Motor neuron (in vitro differentiated cells): Measurements from ENCODE around the gene P3H1. TPM values are rescaled to one million over a fixed set of nuclear protein-coding genes. Genes with fewer than 3 reads are reported as not detected.

Experiments used
- ATAC-seq, 8 experiments: fragments of 200-7000 bp; cut with Tn5 transposase; replicated peaks in 6 of 8; 2 replicates each; pipeline ENCODE4 v1.8.0; 2021; ENCODE audit warnings: mild to moderate bottlenecking in 8 of 8, moderate library complexity in 8 of 8
- H3K27ac ChIP-seq, 2 donors: fragments of 250-450 bp; sonication (Bioruptor Pico); 2 replicates each; pipeline ENCODE4 v1.9.0; 2021; ENCODE audit warnings: antibody characterized with exemption in 2 of 2, mild to moderate bottlenecking in 2 of 2, moderate library complexity in 1 of 2
- H3K4me1 ChIP-seq, 2 donors: fragments of 250-450 bp; sonication (Bioruptor Pico); replicated peaks in 1 of 2; 2 replicates each; pipeline ENCODE4 v1.6.1; 2021; ENCODE audit warnings: antibody characterized with exemption in 2 of 2, mild to moderate bottlenecking in 2 of 2, moderate library complexity in 1 of 2
- H3K4me3 ChIP-seq, 5 donors: fragments of 250-450 bp; sonication (Bioruptor Pico); 2 replicates each; pipeline ENCODE4 v1.9.0; 2021; ENCODE audit warnings: antibody characterized with exemption in 5 of 5, mild to moderate bottlenecking in 5 of 5, moderate library complexity in 4 of 5
- WGBS, 10 experiments: fragments of 450-650 bp; shearing (Covaris generic); methylation state at CpG; one replicate each; pipeline ENCODE4 v1.0.0; 2022; 5-methylcytosine and 5-hydroxymethylcytosine counted together
- in situ Hi-C, 9 experiments: fragments of 400-800 bp; cut with MboI; loops; one replicate each; pipeline ENCODE4 v1.15.0; 2021; ENCODE audit warnings: low sequenced_read_pairs in 9 of 9, low pct_unique_long_range_greater_than_20kb in 2 of 9; ENCODE audit not compliant: unreplicated experiment in 9 of 9
- total RNA-seq, 8 experiments: library from RNA; unstranded; fragments of 300-600 nt; gene quantifications; 2 replicates each; pipeline versions ENCODE4 v1.2.3 to v1.2.4, GENCODE V29; 2022

P3H1 gene
- total RNA-seq, 8 experiments from 2014 or later = 22.0 to 68.9 (median 38.1) TPM

DNA sequence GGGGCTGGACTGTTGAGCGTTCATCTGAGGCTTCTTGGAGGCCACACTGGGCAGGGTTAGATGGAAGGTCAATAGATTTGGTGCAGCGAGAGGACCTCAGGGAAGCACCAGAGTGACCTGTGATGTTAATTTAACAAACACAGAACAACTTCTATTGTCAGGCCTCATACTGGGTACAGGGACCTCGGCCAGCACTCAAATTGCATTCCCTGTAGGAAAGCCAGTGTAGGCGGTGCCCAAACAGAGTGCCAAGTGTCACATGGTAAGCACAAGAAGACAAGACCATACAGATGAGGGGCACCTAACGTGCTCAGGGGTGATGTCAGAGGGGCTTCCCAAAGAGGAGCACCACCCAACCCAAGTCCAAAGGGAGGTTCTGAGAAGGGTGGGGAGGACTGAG, 19.3 kb upstream of the P3H1 start:
- ATAC-seq = peak in 1 of 8 experiments; percentile 18
- WGBS, 10 experiments = 50 to 100% (median 86%) methylated on average over 1 to 4 of the region's 5 CpGs; no CpG with 5 or more reads in 3 of the 10 experiments
- H3K4me3 ChIP-seq = no peak overlapping the region
- in situ Hi-C loops = loop anchor here in 4 of 9 experiments (25.0 kb wide), 1 partner anchor 276 kb away; no protein-coding TSS in a partner anchor
- H3K27ac ChIP-seq = no peak overlapping the region
- H3K4me1 ChIP-seq = no peaks in the 10 kb centered on the region

DNA sequence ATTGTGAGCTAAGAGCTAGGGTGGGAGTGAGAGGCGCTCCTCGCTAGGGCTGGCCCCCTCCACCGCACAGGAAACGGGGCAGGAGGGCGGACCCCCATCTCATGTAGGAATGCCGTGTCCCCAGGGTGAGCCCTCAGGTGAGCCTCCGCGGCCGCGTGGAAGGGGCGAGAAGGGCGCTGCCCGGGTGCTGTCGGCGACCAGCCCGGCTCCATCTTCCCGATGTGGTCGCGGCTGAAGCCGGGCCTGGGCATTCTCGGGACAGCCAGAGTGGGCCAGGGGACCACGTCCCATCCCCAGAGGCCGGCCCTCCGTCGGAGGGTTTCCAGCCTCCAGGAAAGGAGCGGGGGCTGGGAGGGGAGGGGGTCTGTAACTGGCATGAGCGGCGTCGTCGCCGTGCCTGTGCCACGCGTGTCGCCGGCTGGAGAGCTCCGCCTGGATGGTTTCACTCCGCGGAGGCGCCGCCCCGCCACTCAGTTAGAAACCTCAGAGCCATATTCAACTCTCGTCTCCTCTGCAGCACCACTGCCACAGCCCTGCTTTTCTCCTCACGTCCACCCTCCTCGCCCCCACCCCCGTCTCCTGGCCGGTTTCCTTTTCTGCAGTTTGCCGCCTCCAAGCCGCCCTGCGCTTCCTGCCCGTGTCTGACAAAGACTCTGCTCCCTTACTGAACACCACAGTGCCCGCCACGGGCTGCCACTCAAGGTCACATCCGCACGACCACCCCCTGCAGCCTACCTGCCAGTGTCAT, 18.3 kb upstream of the P3H1 start, which contains the start of gene TMEM269:
TMEM269 (plus strand) TSS at position 46 of the 748 bp plus-strand sequence. CDS start 4,903 bp downstream, outside the sequence.
- ATAC-seq = peak in 6 of 8 experiments; percentile 16 to 59 (median 36)

DNA sequence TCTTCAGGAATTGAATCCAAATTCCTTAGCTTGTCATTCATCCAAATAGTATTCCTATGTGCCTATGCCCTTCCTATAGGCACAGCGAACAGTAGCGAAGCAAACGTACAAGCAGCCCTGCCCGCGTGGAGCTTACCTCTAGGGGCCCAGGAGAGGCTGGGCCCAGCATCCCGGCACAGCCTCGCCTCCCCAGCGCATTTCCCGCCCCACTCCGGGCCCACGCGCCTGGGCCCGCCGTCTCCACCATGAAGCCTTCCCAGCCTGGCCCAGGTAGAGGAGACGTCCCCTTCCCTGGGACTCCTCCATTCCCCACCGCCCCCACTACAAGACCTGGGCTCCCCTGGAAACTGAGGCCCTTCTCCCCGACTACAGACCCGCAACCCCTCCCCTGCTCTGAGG, 17.7 kb upstream of the P3H1 start:
- H3K4me1 ChIP-seq = no peaks in the 10 kb centered on the region
- 83 to 100% (median 97%) methylated on average over 2 to 3 of the region's 18 CpGs; no CpG with 5 or more reads in 6 of the 10 experiments for WGBS, 10 experiments
- H3K27ac ChIP-seq = no peak overlapping the region
- H3K4me3 ChIP-seq = no peak overlapping the region
- peak in 2 of 8 experiments; percentile 7 to 18 for ATAC-seq
- in situ Hi-C loops = loop anchor here in 4 of 9 experiments (25.0 kb wide), 1 partner anchor 278 kb away; no protein-coding TSS in a partner anchor

More for the DNA sequence above, 18.3 kb upstream of the P3H1 start, which contains the start of gene TMEM269:
- H3K27ac ChIP-seq = no peak within 1 kb of the TSS
- no peaks in the 10 kb centered on the region for H3K4me1 ChIP-seq
- in situ Hi-C loops = loop anchor here in 4 of 9 experiments (25.0 kb wide), 1 partner anchor 277 kb away; no protein-coding TSS in a partner anchor
- WGBS, 10 experiments = 40 to 91% (median 72%) methylated on average over 2 to 15 of the region's 54 CpGs; no CpG with 5 or more reads in 6 of the 10 experiments
- H3K4me3 ChIP-seq = no peak within 1 kb of the TSS

DNA sequence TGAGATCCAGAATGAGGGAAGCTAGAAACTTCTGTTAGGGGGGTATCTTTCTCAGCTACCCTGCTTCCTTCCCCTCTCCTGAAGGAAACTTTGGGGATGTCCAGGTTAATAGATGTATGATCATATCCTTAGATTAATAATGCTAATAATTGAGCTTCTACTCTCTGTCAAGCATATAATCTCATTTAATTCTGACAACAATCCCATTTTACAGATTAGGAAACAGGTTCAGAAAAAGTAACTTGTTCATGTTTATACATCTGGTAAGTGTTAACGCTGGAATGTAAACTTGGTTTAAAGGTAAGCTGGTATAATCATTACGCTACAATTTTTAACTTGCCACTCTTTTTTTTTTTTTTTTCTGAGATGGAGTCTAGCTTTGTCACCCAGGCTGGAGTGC, 16.3 kb upstream of the P3H1 start:
- no peak overlapping the region for H3K27ac ChIP-seq
- in situ Hi-C loops = loop anchor here in 4 of 9 experiments (25.0 kb wide), 1 partner anchor 279 kb away; no protein-coding TSS in a partner anchor
- WGBS, 10 experiments = 88 to 100% (median 97%) methylated on average over 1 to 2 of the region's 2 CpGs; no CpG with 5 or more reads in 3 of the 10 experiments
- ATAC-seq = no peak
- H3K4me3 ChIP-seq = no peak overlapping the region
- no peaks in the 10 kb centered on the region for H3K4me1 ChIP-seq

DNA sequence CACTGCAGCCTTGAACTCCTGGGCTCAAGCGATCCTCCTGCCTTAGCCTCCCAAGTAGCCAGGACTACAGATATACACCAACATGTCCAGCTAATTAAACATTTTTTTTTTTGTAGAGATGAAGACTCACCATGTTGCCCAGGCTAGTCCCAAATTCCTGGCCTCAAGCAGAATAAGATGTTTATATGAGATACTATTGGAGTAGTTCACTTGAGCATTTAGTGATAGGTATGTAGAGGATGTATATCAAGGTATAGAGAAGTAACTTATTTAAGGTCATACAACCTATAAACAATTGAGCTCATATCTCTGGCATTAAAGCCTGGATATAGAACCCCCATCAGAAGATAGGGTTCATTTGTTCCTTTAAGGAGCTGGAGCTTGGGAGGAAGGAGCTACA, 13.3 kb upstream of the P3H1 start:
- Histone ChIP-seq H3K27ac (no peak overlapping the region), H3K4me1 (no peaks in the 10 kb centered on the region), H3K4me3 (no peak overlapping the region)
- WGBS, 10 experiments = 100% methylated on average over 1 of the region's 1 CpG; no CpG with 5 or more reads in 3 of the 10 experiments
- no peak for ATAC-seq
- in situ Hi-C loops = loop anchor here in 4 of 9 experiments (25.0 kb wide), 1 partner anchor 282 kb away; no protein-coding TSS in a partner anchor

DNA sequence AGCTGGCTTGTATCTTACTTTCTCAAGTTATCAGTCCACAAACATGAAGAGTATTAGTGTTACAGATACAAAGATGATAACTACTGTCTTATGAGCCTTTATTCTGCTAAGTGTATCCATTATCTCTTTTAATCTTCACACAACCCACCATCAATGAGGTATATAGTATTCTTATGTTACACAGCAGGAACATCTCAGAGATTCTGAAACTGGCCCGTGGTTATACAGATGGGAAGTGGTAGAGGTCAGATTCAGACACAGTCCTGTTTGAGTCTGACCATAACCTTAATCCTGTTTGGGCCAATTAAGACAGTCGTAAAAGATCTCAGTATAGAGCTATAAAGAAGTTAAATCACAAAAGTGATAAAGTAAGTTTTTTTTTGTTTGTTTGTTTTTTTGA, 12.9 kb upstream of the P3H1 start:
- WGBS, 10 experiments = 64 to 100% (median 100%) methylated on average over 1 to 2 of the region's 2 CpGs; no CpG with 5 or more reads in 3 of the 10 experiments
- ATAC-seq = no peak
- in situ Hi-C loops = loop anchor here in 4 of 9 experiments (25.0 kb wide), 1 partner anchor 283 kb away; no protein-coding TSS in a partner anchor
- H3K4me1 ChIP-seq = no peaks in the 10 kb centered on the region
- no peak overlapping the region for H3K27ac ChIP-seq
- no peak overlapping the region for H3K4me3 ChIP-seq

DNA sequence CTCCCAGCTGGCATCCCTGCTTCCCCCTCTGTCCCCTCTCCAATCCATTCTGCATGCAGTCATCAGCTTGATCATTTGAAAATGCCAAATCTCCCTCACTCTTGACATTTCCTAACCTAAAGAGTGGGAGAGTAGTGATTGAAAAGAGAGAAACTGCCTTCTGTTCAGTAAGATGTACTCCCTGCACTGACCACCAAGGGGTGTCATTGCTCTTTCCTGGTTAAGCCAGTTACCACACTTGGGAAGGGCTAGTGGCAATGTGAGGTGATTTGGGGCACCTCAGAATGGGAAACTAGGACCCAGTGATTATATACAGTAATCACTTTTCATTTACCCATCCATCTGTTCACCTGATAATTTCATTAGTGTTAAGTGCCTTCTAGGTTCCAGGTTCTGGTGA, 11.0 kb upstream of the P3H1 start:
- H3K27ac ChIP-seq = no peak overlapping the region

DNA sequence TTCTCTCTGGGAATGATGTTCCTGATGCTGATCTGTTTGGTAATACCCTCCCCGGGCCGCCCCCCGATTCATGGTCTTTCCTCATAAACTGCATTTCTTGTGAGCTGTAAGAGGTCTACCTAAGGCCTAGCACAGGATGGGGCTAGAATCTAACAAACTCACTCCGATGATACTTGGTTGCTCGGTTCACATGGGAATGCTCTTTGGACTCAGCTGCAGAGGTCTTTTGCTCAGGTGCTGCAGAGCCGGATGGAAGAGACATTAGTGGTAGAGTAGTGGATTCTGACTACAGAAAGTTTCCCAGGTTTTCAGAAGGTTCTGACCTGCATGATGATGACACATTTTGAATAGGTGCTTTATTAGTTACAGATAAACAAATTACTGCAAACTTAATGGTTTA, 9.7 kb upstream of the P3H1 start:
- no peak overlapping the region for H3K4me3 ChIP-seq
- WGBS, 10 experiments = 81 to 100% (median 97%) methylated on average over 2 to 6 of the region's 6 CpGs; no CpG with 5 or more reads in 2 of the 10 experiments
- in situ Hi-C loops = loop anchor here in 4 of 9 experiments (25.0 kb wide), 1 partner anchor 286 kb away; no protein-coding TSS in a partner anchor
- no peaks in the 10 kb centered on the region for H3K4me1 ChIP-seq
- ATAC-seq = no peak
- no peak overlapping the region for H3K27ac ChIP-seq

More for the DNA sequence above, 11.0 kb upstream of the P3H1 start:
- no peaks in the 10 kb centered on the region for H3K4me1 ChIP-seq
- in situ Hi-C loops = loop anchor here in 4 of 9 experiments (25.0 kb wide), 1 partner anchor 284 kb away; no protein-coding TSS in a partner anchor
- peak in 6 of 8 experiments; percentile 51 to 83 (median 65) for ATAC-seq
- H3K4me3 ChIP-seq = no peak overlapping the region

DNA sequence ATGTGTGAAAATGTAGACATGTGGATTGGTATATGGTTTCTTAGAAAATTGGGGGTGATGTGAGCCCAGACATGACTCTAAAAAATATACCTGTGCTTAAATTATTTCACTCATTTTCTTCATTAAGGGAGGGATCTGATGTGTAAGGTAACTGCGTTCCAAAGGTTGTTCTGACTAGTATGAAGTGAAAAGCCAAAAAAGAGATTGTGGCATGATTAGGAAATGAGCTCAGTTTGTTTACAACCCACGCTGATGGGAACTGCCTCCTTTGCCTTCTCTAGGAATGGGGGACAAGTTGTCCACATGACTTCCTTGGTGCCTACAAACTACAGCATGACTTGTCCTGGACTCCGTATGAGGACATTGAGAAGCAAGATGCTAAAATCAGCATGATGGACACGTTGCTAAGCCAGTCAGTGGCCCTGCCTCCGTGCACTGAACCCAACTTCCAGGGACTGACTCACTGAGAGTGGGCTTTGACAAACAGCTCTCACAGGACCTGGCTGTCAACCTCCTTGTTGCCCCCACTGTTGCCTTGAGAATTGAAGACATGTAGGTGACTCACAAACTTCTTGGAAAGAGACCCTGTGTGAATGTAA, 8.2 kb upstream of the P3H1 start:
- Histone ChIP-seq H3K4me3 (no peak overlapping the region), H3K4me1 (no peaks in the 10 kb centered on the region), H3K27ac (no peak overlapping the region)
- no peak for ATAC-seq
- in situ Hi-C loops = loop anchor here in 4 of 9 experiments (25.0 kb wide), 1 partner anchor 287 kb away; no protein-coding TSS in a partner anchor
- WGBS, 10 experiments = 58 to 100% (median 92%) methylated on average over 1 to 5 of the region's 5 CpGs; no CpG with 5 or more reads in 1 of the 10 experiments

DNA sequence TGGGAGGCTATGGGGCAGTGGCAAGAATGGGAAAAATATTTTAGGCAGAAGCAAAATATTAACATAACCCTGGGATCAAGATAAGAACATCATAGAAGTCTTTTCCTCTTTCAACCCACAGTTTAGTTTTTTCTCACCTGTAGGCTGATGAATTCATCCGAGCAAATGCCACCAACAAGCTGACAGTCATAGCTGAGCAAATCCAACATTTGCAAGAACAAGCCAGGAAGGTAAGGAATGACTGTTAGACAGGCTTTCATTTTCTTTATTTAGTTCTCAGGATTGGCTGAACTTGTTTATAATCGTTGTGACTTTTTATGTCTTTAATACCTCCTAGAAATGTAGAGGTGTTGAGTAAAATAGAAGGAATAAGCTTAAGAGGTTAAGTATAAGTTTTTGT, 6.6 kb upstream of the P3H1 start:
- no peak overlapping the region for H3K27ac ChIP-seq
- 29 to 83% (median 50%) methylated on average over 2 of the region's 2 CpGs; no CpG with 5 or more reads in 1 of the 10 experiments for WGBS, 10 experiments

DNA sequence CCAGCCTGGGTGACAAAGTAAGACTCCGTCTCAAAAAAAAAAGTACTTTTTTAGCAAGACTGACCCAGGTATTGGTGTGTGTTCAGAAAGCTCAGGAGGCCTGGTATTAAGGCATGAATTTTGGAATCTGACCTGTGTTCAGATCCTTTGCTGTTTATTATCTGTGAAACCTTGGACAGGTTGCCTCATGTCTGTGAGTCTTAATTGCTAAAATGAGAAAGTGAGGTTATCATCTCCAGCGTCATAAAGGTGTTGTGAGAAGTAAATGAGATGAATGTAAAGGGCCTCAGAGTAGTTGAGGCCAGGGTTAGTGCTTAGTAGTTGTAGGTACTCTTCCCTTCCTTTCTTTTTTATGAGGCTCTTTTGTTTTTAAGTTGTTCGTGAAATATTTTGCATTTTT, 3.0 kb upstream of the P3H1 start:
- in situ Hi-C loops = no loop called here
- Histone ChIP-seq H3K27ac (no peak overlapping the region), H3K4me3 (no peak overlapping the region), H3K4me1 (peaks cover 4 to 7% of the 10 kb centered on the region in 2 donors)
- ATAC-seq = no peak
- 90 to 100% (median 97%) methylated on average over 2 to 3 of the region's 3 CpGs for WGBS, 10 experiments

More for the DNA sequence above, 6.6 kb upstream of the P3H1 start:
- no peak for ATAC-seq
- peaks cover 1 to 2% of the 10 kb centered on the region in 2 donors for H3K4me1 ChIP-seq
- no peak overlapping the region for H3K4me3 ChIP-seq
- in situ Hi-C loops = no loop called here

DNA sequence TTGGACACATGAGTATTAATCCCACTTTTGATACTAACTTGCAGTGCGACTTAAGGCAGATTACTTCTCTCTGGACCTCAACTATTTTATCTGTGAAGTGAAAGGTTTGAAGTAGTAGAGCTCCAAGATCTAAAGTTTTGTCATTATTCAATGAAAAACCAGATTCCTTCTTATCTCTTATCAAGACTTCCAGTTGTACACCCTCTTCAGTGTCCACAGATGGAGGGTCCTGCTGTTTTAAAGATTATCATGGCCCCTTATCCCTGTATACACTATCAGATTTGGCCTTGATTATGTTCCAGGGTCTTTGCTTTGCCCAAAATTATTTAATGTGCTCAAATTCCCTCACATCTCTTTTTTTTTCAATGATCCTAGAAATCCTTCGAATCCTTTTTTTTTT, 1.3 kb upstream of the P3H1 start:
- peak overlapping the region; percentile 79 to 94 (median 85) for H3K4me3 ChIP-seq
- no peak for ATAC-seq
- no peak overlapping the region for H3K27ac ChIP-seq
- in situ Hi-C loops = no loop called here
- peaks cover 12 to 17% of the 10 kb centered on the region in 2 donors for H3K4me1 ChIP-seq
- 58 to 100% (median 73%) methylated on average over 1 to 2 of the region's 2 CpGs for WGBS, 10 experiments
